Activated CD8-positive, alpha-beta memory T cell treated with anti-CD3 and anti-CD28 coated beads, Interleukin-2, amount 10 ng/mL, durations not matched to agents 7 days and 5 days (primary cell): Measurements from ENCODE around the gene SPINT1. TPM values are rescaled to one million over a fixed set of nuclear protein-coding genes. Genes with fewer than 3 reads are reported as not detected.

ENCODE experiments used
- ATAC-seq: fragments of 150-1000 bp; cut with Tn5 transposase; one replicate; pipeline ENCODE4 v1.10.0; 2021; ENCODE audit warnings: moderate library complexity
- CTCF ChIA-PET: fragments of 350-600 bp; sonication (Branson Sonifier 250); formaldehyde crosslinking; loops from one replicate; lab custom pipeline; 2021; ENCODE audit warnings: antibody characterized with exemption; lab: Charles Lee
- DNase-seq: peaks from one replicate; pipeline ENCODE4 v3.0.0-alpha.2; 2020
- H3K27ac Mint-ChIP-seq: one replicate; pipeline ENCODE4 v1.8.0; 2021; ENCODE audit warnings: mild to moderate bottlenecking, mixed read lengths
- H3K27me3 Mint-ChIP-seq: one replicate; pipeline ENCODE4 v1.8.0; 2021; ENCODE audit warnings: mixed read lengths
- H3K36me3 Mint-ChIP-seq: one replicate; pipeline ENCODE4 v1.8.0; 2021; ENCODE audit warnings: mild to moderate bottlenecking, mixed read lengths
- H3K4me1 Mint-ChIP-seq: one replicate; pipeline ENCODE4 v1.8.0; 2021; ENCODE audit warnings: mixed read lengths
- H3K4me3 Mint-ChIP-seq: one replicate; pipeline ENCODE4 v1.8.0; 2021; ENCODE audit warnings: mild to moderate bottlenecking, moderate library complexity, mixed read lengths
- H3K9me3 Mint-ChIP-seq: one replicate; pipeline ENCODE4 v1.8.0; 2022; ENCODE audit warnings: low read depth, mixed read lengths
- total RNA-seq, 2 experiments: library from RNA; stranded (reverse); gene quantifications; one replicate each; pipeline ENCODE4 v1.2.3, GENCODE V29; 2021

SPINT1 gene
- total RNA-seq, 2 experiments from 2014 or later, result 3.7 to 4.0 TPM

- ATAC-seq (peak; percentile 87), DNase-seq (peak; percentile 82)
- Mint-ChIP-seq H3K36me3 (peaks cover 8% of the 10 kb centered on the region), H3K9me3 (no peaks in the 10 kb centered on the region), H3K4me3 (peak overlapping the region; percentile 64), H3K27me3 (no peaks in the 10 kb centered on the region), H3K27ac (peak overlapping the region; percentile 41), H3K4me1 (peaks cover 28% of the 10 kb centered on the region)
- CTCF ChIA-PET, result interaction anchor here (0.7 to 10.7 kb wide), 28 partner anchors 8 to 379 kb away, joined by 3 to 102 read pairs (median 4); partner anchors contain the start of genes CHAC1, DLL4 and VPS18
Observed at GRCh38 chr15:40906091-40906990, 62.5 kb downstream of the SPINT1 start.

DNA sequence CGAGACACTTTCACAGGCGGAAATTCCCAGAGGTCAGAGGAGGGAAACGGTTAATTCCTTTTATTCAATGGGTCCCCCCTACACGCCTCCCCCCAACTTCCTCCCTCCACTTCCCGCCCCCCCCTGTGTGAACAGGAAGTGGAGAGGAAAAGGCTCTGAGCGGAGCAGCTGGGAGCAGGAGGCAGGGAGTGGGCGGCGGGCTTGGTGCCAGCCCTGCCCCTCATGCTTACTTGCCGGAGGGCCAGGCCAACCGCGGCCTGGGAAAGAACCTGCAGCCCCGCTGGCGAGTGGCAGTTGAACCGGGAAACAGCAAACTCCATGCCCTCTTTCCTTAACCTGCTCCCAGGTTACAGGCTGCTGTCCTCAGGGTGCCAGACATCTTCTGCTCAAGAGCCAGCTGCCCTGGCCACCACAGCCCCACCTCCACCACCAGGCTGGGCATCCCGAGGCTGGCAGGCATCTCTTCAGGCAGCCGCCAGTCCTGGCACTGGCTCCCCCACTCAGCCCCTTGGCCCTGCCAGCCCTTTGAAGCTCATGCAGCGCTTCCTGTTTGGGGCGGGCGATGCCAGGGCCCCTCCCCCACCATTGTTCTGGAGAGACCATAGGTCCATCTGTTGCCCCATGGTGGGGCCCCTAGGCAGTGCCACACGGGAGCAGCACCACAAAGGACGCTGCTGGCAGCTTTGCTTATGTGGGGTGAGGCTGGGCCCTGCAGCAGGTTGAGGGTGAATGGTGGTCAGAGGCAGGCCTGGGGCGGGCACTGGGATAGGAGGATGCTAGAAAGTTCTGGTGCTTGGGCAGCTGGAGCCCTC is 63.3 kb downstream of the SPINT1 start:
- Mint-ChIP-seq H3K36me3 (peaks cover 8% of the 10 kb centered on the region), H3K9me3 (no peaks in the 10 kb centered on the region), H3K27ac (peak overlapping the region; percentile 58), H3K27me3 (no peaks in the 10 kb centered on the region), H3K4me3 (peak overlapping the region; percentile 64), H3K4me1 (peaks cover 28% of the 10 kb centered on the region)
- ATAC-seq (peak; percentile 21), DNase-seq (peak; percentile 62)
- CTCF ChIA-PET, result interaction anchor here (0.7 to 10.7 kb wide), 22 partner anchors 9 to 378 kb away, joined by 3 to 102 read pairs (median 5); partner anchors contain the start of genes CHAC1 and VPS18

Other genes with a start within 250 kb of the SPINT1 start
- 10 to 100 TPM; 52.1 to 75.0 TPM for gene KNL1, start 249.8 kb upstream of the SPINT1 start, total RNA-seq
- 10 to 100 TPM; 73.0 to 83.3 TPM for gene RAD51, start 148.9 kb upstream of the SPINT1 start, total RNA-seq
- gene RMDN3, start 88.8 kb upstream of the SPINT1 start, total RNA-seq, result 10 to 100 TPM; 30.9 to 33.1 TPM
- gene GCHFR, start 80.0 kb upstream of the SPINT1 start, total RNA-seq, result 10 to 100 TPM; 25.9 to 29.1 TPM
- under 1 TPM; 0.45 to 0.82 TPM for gene C15orf62, start 74.1 kb upstream of the SPINT1 start, total RNA-seq
- gene ZFYVE19, start 37.0 kb upstream of the SPINT1 start, total RNA-seq, result 10 to 100 TPM; 28.2 TPM
- gene DNAJC17, start 36.6 kb upstream of the SPINT1 start, total RNA-seq, result 10 to 100 TPM; 45.6 to 51.2 TPM
- gene PPP1R14D, start 15.3 kb upstream of the SPINT1 start, total RNA-seq, result not detected
- not detected for gene RHOV, start 30.2 kb downstream of the SPINT1 start, total RNA-seq
- gene VPS18, start 50.4 kb downstream of the SPINT1 start, total RNA-seq, result 10 to 100 TPM; 16.9 to 19.5 TPM
- under 1 TPM in 1 of 2 experiments, not detected in 1; 0.12 TPM for gene DLL4, start 85.3 kb downstream of the SPINT1 start, total RNA-seq
- 10 to 100 TPM in 1 of 2 experiments, 1 to 10 TPM in 1; 8.3 to 13.0 TPM for gene CHAC1, start 109.4 kb downstream of the SPINT1 start, total RNA-seq